IMR-90 (cell line): ENCODE data around the gene OR4S1.

Experiments
- CEBPB ChIP-seq: IDR thresholded peaks from 2 replicates; pipeline ENCODE4 v1.6.1; 2012; ENCODE audit warnings: low read depth, low read length, improper control_type of control experiment
- CTCF ChIP-seq: conservative IDR thresholded peaks from 2 replicates; pipeline ENCODE4 v1.5.1; 2012; ENCODE audit warnings: mild to moderate bottlenecking, low read depth, low read length, improper control_type of control experiment
- MAFK ChIP-seq: IDR thresholded peaks from 2 replicates; pipeline ENCODE4 v1.6.1; 2012; ENCODE audit warnings: low read depth, low read length, improper control_type of control experiment
- MAZ ChIP-seq: IDR thresholded peaks from 2 replicates; pipeline ENCODE4 v1.6.1; 2012; ENCODE audit warnings: low read depth, mild to moderate bottlenecking, low read length, improper control_type of control experiment, moderate library complexity, borderline replicate concordance
- MXI1 ChIP-seq: IDR thresholded peaks from 2 replicates; pipeline ENCODE4 v1.6.1; 2012; ENCODE audit warnings: low read depth, mild to moderate bottlenecking, low read length, moderate library complexity, borderline replicate concordance
- POLR2A ChIP-seq: IDR thresholded peaks from 2 replicates; pipeline ENCODE4 v1.6.1; 2012; ENCODE audit warnings: mild to moderate bottlenecking, low read depth, low read length
- RAD21 ChIP-seq: IDR thresholded peaks from 2 replicates; pipeline ENCODE4 v1.6.1; 2012; ENCODE audit warnings: low read length, improper control_type of control experiment
- RCOR1 ChIP-seq: IDR thresholded peaks from 2 replicates; pipeline ENCODE4 v1.6.1; 2012; ENCODE audit warnings: mild to moderate bottlenecking, low read length, improper control_type of control experiment; ENCODE audit not compliant: insufficient replicate concordance
- RFX5 ChIP-seq: IDR thresholded peaks from 2 replicates; pipeline ENCODE4 v1.8.0; 2012; ENCODE audit warnings: low read depth, mild to moderate bottlenecking, low read length, moderate library complexity
- SMC3 ChIP-seq: fragments of 150-350 bp; IDR thresholded peaks from 2 replicates; pipeline ENCODE4 v1.6.1; 2016; ENCODE audit warnings: low read depth, mild to moderate bottlenecking, antibody characterized with exemption, low read length, moderate library complexity
- USF2 ChIP-seq: fragments of 150-350 bp; IDR thresholded peaks from 2 replicates; pipeline ENCODE4 v1.6.1; 2017; ENCODE audit warnings: mild to moderate bottlenecking, antibody characterized with exemption, low read length, low read depth

GRCh38 chr11:48261600-48261999 lies 44.4 kb upstream of the OR4S1 start:
- TF ChIP-seq CTCF (no peak), USF2 (no peak), RFX5 (no peak), SMC3 (no peak), MAFK (no peak), MXI1 (no peak), POLR2A (no peak), CEBPB (no peak), RAD21 (no peak), RCOR1 (no peak), MAZ (no peak)
